Suppressor macrophage treated with lipopolysaccharide for 4 hours (primary cell): Measurements from ENCODE around the gene FBXL2.

Experiments
- DNase-seq: peaks from one replicate; pipeline ENCODE4 v3.0.0-alpha.2; 2020

FBXL2 gene

GRCh38 chr3:33430571-33430970 lies 153.3 kb downstream of the FBXL2 start:
- no peak for DNase-seq

- DNase-seq = no peak
Measured at GRCh38 chr3:33433843-33434242, 156.6 kb downstream of the FBXL2 start.
